ENCODE measurements around the gene CDH8. TPM values are rescaled to one million over a fixed set of nuclear protein-coding genes. Genes with fewer than 3 reads are reported as not detected.

Gene CDH8
- total and polyA plus RNA-seq, 12 donors = 0.03 to 9.2 (median 0.40) TPM; not detected in 8

- no peak overlapping the region for H3K27ac ChIP-seq
- H3K4me1 ChIP-seq (replicated peaks in 1 of 2) = no peaks in the 10 kb centered on the region
- no peaks in the 10 kb centered on the region for H3K36me3 ChIP-seq (replicated peaks in 1 of 2)
- H3K9me3 ChIP-seq (replicated peaks in 1 of 3) = no peaks in the 10 kb centered on the region
- TF ChIP-seq POLR2A (IDR thresholded peaks at IDR 0.05) = no peak
- TF ChIP-seq, protein P1, sequence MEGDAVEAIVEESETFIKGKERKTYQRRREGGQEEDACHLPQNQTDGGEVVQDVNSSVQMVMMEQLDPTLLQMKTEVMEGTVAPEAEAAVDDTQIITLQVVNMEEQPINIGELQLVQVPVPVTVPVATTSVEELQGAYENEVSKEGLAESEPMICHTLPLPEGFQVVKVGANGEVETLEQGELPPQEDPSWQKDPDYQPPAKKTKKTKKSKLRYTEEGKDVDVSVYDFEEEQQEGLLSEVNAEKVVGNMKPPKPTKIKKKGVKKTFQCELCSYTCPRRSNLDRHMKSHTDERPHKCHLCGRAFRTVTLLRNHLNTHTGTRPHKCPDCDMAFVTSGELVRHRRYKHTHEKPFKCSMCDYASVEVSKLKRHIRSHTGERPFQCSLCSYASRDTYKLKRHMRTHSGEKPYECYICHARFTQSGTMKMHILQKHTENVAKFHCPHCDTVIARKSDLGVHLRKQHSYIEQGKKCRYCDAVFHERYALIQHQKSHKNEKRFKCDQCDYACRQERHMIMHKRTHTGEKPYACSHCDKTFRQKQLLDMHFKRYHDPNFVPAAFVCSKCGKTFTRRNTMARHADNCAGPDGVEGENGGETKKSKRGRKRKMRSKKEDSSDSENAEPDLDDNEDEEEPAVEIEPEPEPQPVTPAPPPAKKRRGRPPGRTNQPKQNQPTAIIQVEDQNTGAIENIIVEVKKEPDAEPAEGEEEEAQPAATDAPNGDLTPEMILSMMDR (IDR thresholded peaks at IDR 0.05) = peak; percentile 24 to 55 (median 35)
- DNase-seq = peak in 5 of 7 donors; percentile 16 to 45 (median 29)
- no peak overlapping the region for H3K4me3 ChIP-seq
- intact Hi-C loops (cut with DNase I) = no loop called here
- 3 to 7% (median 5%) methylated on average over 4 of the region's 4 CpGs for WGBS, 4 donors
- peaks cover 10% of the 10 kb centered on the region for H3K27me3 ChIP-seq
Measured at GRCh38 chr16:62041401-62041800, 5.2 kb upstream of the CDH8 start.

DNA sequence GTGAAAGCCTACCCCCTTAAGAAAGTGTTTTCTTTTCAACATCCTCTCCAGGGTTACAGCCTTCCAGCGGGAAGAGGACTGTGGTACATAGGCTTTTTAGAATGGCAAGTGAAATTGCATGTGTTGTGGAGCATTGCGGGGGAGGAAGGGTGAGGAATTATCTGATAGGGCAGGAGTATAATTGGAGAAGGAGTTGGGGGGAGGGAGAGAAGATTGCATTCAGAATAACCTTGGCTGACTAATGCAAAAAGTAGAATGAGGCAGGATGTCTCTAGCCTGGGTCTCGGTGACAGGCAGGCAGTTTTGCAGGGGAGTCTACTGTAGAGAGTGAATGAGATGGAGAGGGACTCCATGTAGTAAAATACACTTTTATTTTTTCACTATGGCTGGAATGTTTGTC lies 2.4 kb upstream of the CDH8 start:
- Histone ChIP-seq H3K9me3 (replicated peaks in 1 of 3) (no peaks in the 10 kb centered on the region), H3K4me1 (replicated peaks in 1 of 2) (no peaks in the 10 kb centered on the region), H3K36me3 (replicated peaks in 1 of 2) (no peaks in the 10 kb centered on the region), H3K4me3 (no peak overlapping the region), H3K27me3 (peaks cover 31% of the 10 kb centered on the region), H3K27ac (no peak overlapping the region)
- no peak for DNase-seq
- WGBS, 4 donors = 48 to 65% (median 60%) methylated on average over 3 of the region's 3 CpGs
- TF ChIP-seq, protein P1 (IDR thresholded peaks at IDR 0.05) = no peak
- no peak for TF ChIP-seq POLR2A (IDR thresholded peaks at IDR 0.05)
- intact Hi-C loops (cut with DNase I) = no loop called here

GRCh38 chr16:62038225-62038624 lies 2.0 kb upstream of the CDH8 start:
- intact Hi-C loops (cut with DNase I) = no loop called here

DNA sequence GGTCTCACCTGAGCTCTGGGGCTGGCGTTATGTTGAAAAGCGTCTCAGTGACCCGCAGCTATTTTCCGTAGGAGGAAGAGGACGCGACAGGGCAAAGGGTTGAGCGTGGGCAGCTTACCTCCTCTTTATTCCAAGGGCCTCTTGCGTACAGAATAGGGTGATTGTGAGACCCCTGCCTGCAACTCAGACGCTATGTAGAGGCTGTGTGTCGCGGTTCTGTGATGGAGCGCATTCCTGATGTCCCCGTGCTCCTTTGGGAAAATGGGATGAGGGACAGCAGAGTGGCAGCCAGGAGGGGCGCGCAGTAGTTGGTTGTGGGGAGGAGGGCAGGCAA lies 531 bp upstream of the CDH8 start:
- H3K4me3 ChIP-seq = no peak overlapping the region
- TF ChIP-seq, protein P1 (IDR thresholded peaks at IDR 0.05) = no peak
- TF ChIP-seq POLR2A (IDR thresholded peaks at IDR 0.05) = no peak
- no peak overlapping the region for H3K27ac ChIP-seq
- no peak for DNase-seq
- H3K4me1 ChIP-seq (replicated peaks in 1 of 2) = no peaks in the 10 kb centered on the region
- H3K36me3 ChIP-seq (replicated peaks in 1 of 2) = no peaks in the 10 kb centered on the region
- intact Hi-C loops (cut with DNase I) = no loop called here
- peaks cover 31% of the 10 kb centered on the region for H3K27me3 ChIP-seq
- no peaks in the 10 kb centered on the region for H3K9me3 ChIP-seq (replicated peaks in 1 of 3)
- WGBS, 4 donors = 7 to 17% (median 8%) methylated on average over 10 to 15 of the region's 15 CpGs

More at GRCh38 chr16:62038225-62038624, 2.0 kb upstream of the CDH8 start:
- H3K27me3 ChIP-seq = peaks cover 31% of the 10 kb centered on the region
- H3K36me3 ChIP-seq (replicated peaks in 1 of 2) = no peaks in the 10 kb centered on the region
- H3K4me3 ChIP-seq = no peak overlapping the region
- TF ChIP-seq, protein P1 (IDR thresholded peaks at IDR 0.05) = no peak
- TF ChIP-seq POLR2A (IDR thresholded peaks at IDR 0.05) = no peak
- no peaks in the 10 kb centered on the region for H3K9me3 ChIP-seq (replicated peaks in 1 of 3)
- no peak overlapping the region for H3K27ac ChIP-seq
- H3K4me1 ChIP-seq (replicated peaks in 1 of 2) = no peaks in the 10 kb centered on the region
- no peak for DNase-seq
- WGBS, 4 donors = 64 to 75% (median 67%) methylated on average over 1 of the region's 1 CpG
